Subcutaneous abdominal adipose tissue (tissue), 5 donors: ENCODE measurements around the gene SCYL2.
"Not testable (repeated sequence)": the region's sequence is repeated elsewhere in the genome, so short reads cannot be mapped to it uniquely, and the experiment has no call there.

Experiments used
- H3K27ac ChIP-seq: one replicate; pipeline ENCODE4 v1.7.0; 2013; ENCODE audit warnings: low read depth, mild to moderate bottlenecking, inconsistent platforms, low read length, moderate library complexity
- H3K27me3 ChIP-seq, 5 donors: one replicate each; pipeline ENCODE4 v1.7.0; 2013; ENCODE audit warnings: low read length in 5 of 5, inconsistent platforms in 1 of 5; ENCODE audit not compliant: control insufficient read depth in 5 of 5, insufficient read depth in 4 of 5
- H3K36me3 ChIP-seq, 5 donors: one replicate each; pipeline ENCODE4 v1.7.0; 2013; ENCODE audit warnings: low read length in 5 of 5; ENCODE audit not compliant: control insufficient read depth in 5 of 5, insufficient read depth in 5 of 5
- H3K4me1 ChIP-seq, 5 donors: one replicate each; pipeline ENCODE4 v1.7.0; 2013; ENCODE audit warnings: low read length in 5 of 5, mild to moderate bottlenecking in 3 of 5, moderate library complexity in 1 of 5; ENCODE audit not compliant: control insufficient read depth in 5 of 5, insufficient read depth in 5 of 5
- H3K4me3 ChIP-seq, 5 donors: one replicate each; pipeline ENCODE4 v1.7.0; 2013; ENCODE audit warnings: low read length in 5 of 5, low read depth in 1 of 5
- H3K9ac ChIP-seq, 5 donors: one replicate each; pipeline ENCODE4 v1.7.0; 2013; ENCODE audit warnings: low read length in 5 of 5, mild to moderate bottlenecking in 4 of 5, moderate library complexity in 3 of 5
- H3K9me3 ChIP-seq, 5 donors: one replicate each; pipeline ENCODE4 v1.7.0; 2013; ENCODE audit warnings: low read length in 5 of 5; ENCODE audit not compliant: control insufficient read depth in 5 of 5
- donor health status: healthy.
- donor health status: healthy.
- donor health status: healthy.
- donor health status: healthy.
- donor health status: healthy.

The SCYL2 gene

DNA sequence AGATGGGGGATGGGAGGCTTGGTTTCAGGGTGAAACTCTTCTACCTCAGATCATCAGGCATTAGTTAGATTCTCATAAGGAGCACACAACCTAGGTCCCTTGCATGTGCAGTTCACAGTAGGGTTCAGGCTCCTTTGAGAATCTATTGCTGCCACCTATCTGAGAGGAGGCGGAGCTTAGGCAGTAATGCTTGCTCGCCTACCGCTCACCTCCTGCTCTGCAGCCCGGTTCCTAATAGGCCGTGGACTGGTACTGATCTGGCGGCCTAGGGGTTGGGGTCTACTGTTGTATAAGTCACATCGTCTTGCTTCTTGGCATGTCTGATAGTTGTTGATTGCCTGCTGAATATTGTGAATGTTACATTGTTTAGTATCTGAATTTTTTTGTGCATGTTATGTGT is 12.2 kb downstream of the SCYL2 start:
- peaks cover 1 to 6% (median 4%) of the 10 kb centered on the region in 5 donors for H3K36me3 ChIP-seq
- H3K9ac ChIP-seq, result no peak overlapping the region
- H3K4me3 ChIP-seq, result no peak overlapping the region
- H3K27me3 ChIP-seq, result no peaks in the 10 kb centered on the region
- peaks cover 4 to 12% (median 9%) of the 10 kb centered on the region in 5 donors for H3K4me1 ChIP-seq
- H3K9me3 ChIP-seq, result no peaks in the 10 kb centered on the region
- H3K27ac ChIP-seq, result no peak overlapping the region

DNA sequence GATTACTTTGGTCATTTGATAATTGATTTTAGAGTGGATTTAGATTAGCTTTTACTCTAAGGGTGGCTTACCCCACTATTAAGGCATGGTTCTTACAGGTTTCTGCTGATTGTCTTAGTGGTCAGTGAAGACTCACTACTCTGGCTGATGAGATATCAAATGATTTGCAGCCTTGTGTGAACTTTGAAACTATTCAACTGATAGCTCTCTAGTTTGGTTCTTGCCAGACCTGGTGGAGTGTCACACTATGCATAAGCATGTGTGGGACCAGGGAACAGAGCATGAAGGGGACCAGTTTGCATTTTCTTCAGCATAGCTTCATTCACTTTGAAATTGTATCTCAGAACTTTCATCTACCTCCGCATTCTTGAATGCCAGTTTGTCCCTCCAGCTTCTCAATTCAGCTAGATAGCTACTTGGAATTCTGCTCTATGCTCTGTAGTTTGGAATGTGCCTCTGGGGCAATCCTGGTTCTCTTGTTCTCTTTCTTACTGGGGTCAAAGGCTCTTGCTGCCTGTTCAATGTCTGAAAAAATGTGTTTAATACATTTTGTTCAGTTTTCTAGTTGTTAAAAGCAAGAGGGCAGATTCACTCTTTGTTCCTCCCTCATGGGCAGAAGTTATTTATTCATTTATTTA is 12.7 kb downstream of the SCYL2 start:
- Histone ChIP-seq H3K4me1 (peaks cover 4 to 12% (median 9%) of the 10 kb centered on the region in 5 donors), H3K36me3 (peaks cover 2 to 8% (median 4%) of the 10 kb centered on the region in 5 donors), H3K4me3 (peak overlapping the region in 1 of 5 donors; percentile 19), H3K9me3 (no peaks in the 10 kb centered on the region), H3K9ac (no peak overlapping the region), H3K27ac (no peak overlapping the region), H3K27me3 (no peaks in the 10 kb centered on the region)

DNA sequence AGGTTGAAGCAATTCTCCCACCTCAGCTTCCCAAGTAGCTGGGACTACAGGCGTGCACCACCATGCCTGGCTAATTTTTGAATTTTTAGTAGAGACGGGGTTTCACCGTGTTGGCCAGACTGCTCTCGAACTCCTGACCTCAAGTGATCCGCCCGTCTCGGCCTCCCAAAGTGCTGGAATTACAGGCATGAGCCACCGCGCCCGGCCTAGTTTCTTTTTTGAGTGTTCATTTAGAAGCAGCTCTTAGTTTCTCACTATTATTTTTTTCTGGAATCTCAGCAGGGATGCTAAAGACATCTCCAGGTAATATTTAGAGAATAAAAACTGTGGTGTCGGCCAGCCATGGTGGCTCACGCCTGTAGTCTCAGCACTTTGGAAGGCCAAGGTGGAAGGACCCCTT is 17.6 kb downstream of the SCYL2 start:
- H3K4me1 ChIP-seq, result peaks cover 2 to 12% (median 8%) of the 10 kb centered on the region in 5 donors
- not testable (repeated sequence) for H3K27me3 ChIP-seq, H3K4me3 ChIP-seq, H3K27ac ChIP-seq, H3K9ac ChIP-seq, H3K9me3 ChIP-seq
- H3K36me3 ChIP-seq, result peaks cover 2 to 14% (median 7%) of the 10 kb centered on the region in 5 donors

DNA sequence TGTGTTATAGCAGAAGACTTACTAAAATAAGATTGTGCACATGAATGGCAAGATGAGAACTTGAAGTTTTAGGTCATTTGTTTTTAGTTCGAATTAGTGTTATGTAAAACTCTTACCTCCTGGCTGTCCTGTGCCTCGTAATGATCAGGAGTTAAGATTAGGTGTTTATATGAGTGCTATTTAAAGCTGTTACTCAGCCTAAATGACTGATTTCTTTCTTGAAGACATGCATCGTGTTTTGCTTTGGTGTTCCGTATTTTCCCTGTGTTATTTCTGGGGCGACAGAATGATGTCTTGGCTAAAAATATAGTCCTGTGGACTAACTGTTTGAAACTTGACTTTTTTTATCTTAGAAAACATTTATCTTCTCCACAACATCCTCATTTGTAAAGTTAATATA is 22.1 kb downstream of the SCYL2 start:
- Histone ChIP-seq H3K36me3 (peaks cover 9 to 27% (median 15%) of the 10 kb centered on the region in 5 donors), H3K27ac (no peak overlapping the region), H3K27me3 (no peaks in the 10 kb centered on the region), H3K4me1 (no peaks in the 10 kb centered on the region), H3K4me3 (no peak overlapping the region), H3K9me3 (no peaks in the 10 kb centered on the region), H3K9ac (no peak overlapping the region)

DNA sequence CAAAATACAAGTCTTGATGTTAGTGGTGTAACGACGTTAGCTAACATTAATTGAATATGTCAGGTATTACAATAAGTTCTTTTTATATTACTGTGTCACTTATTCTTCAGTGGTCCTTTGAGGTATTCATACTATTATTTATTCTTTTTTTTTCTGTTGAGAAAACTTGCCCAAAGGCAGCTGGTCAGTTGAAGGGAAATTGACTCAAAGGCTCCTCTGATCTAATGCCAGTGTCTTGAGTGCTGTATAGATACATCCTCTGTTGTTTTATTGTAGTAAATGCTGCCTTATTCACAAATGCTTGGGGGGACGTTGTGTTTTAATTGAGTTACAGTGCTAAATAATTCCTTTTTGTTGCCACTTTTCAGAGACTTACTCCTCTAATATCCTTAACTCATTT is 23.0 kb downstream of the SCYL2 start:
- H3K27me3 ChIP-seq, result no peaks in the 10 kb centered on the region
- no peak overlapping the region for H3K9ac ChIP-seq
- H3K4me1 ChIP-seq, result no peaks in the 10 kb centered on the region
- no peak overlapping the region for H3K4me3 ChIP-seq
- no peaks in the 10 kb centered on the region for H3K9me3 ChIP-seq
- H3K36me3 ChIP-seq, result peaks cover 6 to 21% (median 15%) of the 10 kb centered on the region in 5 donors
- H3K27ac ChIP-seq, result no peak overlapping the region

DNA sequence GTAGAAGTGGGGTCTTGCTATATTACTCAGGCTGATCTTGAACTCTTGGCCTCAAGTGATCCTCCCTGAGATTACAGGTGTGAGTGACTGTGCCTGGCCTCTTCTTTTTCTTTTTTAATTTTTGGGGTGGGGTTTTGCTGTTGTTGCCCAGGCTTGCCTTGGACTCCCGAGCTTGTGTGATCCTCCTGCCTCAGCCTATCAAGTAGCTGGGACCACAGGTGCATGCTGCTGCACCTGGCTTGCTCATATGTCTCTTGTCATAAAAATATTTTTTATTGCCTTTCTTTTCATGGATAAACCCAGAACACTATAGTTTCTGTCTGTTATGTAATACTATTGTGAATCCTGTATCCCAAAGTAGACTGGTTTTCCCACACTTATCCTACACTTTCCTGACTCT is 26.0 kb downstream of the SCYL2 start:
- Histone ChIP-seq H3K27me3 (no peaks in the 10 kb centered on the region), H3K27ac (no peak overlapping the region), H3K9ac (no peak overlapping the region), H3K4me1 (no peaks in the 10 kb centered on the region), H3K36me3 (peaks cover 6 to 21% (median 11%) of the 10 kb centered on the region in 5 donors), H3K9me3 (no peaks in the 10 kb centered on the region), H3K4me3 (no peak overlapping the region)

DNA sequence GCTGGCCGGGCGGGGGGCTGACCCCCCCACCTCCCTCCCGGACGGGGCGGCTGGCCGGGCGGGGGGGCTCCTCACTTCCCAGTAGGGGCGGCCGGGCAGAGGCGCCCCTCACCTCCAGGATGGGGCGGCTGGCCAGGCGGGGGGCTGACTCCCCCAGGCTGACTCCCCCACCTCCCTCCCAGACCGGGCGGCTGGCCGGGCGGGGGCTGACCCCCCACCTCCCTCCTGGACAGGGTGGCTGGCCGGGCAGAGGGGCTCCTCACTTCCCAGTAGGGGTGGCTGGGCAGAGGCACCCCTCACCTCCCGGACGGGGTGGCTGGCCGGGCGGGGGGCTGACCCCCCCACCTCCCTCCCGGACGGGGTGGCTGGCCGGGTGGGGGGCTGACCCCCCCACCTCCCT is 27.4 kb downstream of the SCYL2 start:
- H3K36me3 ChIP-seq, result peaks cover 8 to 32% (median 16%) of the 10 kb centered on the region in 5 donors
- not testable (repeated sequence) for H3K9ac ChIP-seq, H3K4me3 ChIP-seq, H3K27me3 ChIP-seq, H3K9me3 ChIP-seq, H3K4me1 ChIP-seq, H3K27ac ChIP-seq

DNA sequence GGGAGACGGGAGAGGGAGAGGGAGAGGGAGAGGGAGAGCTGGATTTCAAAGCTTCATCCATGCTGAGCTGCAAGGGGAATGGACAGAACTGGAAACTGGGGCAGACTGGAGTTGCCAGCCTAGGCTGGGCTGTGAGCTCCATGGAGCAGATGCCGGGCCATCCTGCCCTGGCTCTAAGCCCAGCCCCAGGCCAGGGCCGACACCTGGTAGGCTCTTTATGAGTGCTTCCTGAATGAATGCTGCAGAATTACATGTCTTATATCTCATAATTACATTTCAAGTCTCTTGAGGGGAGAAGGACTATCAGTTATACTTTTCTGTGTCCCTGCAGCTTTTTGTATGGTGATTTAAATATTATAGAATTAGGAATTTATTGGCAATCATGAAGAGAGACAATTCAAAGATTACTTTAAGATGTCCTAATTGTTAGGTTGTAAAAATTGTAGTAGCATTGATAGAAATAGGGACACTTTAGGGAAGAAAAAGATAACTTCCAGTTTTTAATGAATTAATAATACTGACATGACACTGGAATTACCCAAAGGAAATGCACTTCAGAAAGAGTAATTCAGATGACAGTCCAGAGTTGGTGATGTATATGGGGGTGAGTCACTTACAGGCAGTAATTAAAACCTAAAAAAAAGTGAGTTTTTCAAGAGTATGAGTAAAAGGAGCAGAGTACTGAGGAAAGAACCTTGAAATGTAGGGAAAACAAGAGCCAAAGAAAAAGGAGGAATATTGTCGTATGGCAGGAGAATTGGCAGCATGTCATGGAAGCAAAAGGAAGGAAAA is 29.0 kb downstream of the SCYL2 start:
- H3K27me3 ChIP-seq, result no peaks in the 10 kb centered on the region
- peaks cover 9 to 38% (median 21%) of the 10 kb centered on the region in 5 donors for H3K36me3 ChIP-seq
- H3K4me3 ChIP-seq, result no peak overlapping the region
- H3K27ac ChIP-seq, result no peak overlapping the region
- H3K9ac ChIP-seq, result no peak overlapping the region
- H3K4me1 ChIP-seq, result no peaks in the 10 kb centered on the region
- H3K9me3 ChIP-seq, result peaks cover 0 to 2% (median 0%) of the 10 kb centered on the region in 5 donors

DNA sequence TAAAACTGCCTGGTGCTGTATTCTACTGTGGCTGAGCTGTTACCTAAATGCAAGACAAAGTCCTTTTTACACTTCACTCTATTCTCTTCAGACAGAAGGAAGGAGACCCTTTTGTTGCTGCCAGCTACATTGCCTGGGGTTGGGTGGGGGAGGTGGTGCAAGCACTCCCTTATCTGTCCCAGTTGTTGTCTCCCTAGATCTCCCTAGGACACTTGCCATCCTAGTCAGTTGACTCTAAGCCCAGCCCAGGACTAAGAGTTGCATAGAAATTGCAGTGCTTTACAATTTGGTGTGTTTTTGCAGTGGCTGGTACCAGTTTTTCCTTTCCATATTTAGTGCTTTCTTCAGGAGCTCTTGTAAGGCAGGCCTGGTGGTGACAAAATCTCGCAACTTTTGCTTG is 35.1 kb downstream of the SCYL2 start:
- no peaks in the 10 kb centered on the region for H3K27me3 ChIP-seq
- H3K27ac ChIP-seq, result no peak overlapping the region
- no peak overlapping the region for H3K4me3 ChIP-seq
- H3K9ac ChIP-seq, result no peak overlapping the region
- H3K36me3 ChIP-seq, result peaks cover 14 to 44% (median 23%) of the 10 kb centered on the region in 5 donors
- H3K9me3 ChIP-seq, result peaks cover 0 to 2% (median 0%) of the 10 kb centered on the region in 5 donors
- H3K4me1 ChIP-seq, result no peaks in the 10 kb centered on the region

DNA sequence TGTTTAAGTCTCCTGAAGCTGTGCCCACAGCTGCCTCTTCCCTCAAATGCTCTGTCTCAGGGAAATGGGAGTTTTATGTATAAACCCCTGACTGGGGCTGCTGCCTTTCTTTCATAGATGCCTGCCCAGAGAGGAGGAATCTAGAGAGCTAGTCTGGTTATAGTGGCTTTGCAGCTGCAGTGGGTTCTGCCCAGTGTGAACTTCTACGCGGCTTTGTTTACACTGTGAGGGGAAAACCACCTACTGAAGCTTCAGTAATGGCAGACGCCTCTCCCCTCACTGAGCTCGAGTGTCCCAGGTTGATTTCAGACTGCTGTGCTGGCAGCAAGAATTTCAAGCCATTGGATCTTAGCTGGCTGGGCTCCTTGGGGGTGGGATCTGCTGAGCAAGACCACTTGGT is 36.9 kb downstream of the SCYL2 start:
- H3K9ac ChIP-seq, result no peak overlapping the region
- no peaks in the 10 kb centered on the region for H3K4me1 ChIP-seq
- no peak overlapping the region for H3K4me3 ChIP-seq
- H3K9me3 ChIP-seq, result peaks cover 0 to 2% (median 0%) of the 10 kb centered on the region in 5 donors
- no peaks in the 10 kb centered on the region for H3K27me3 ChIP-seq
- H3K27ac ChIP-seq, result no peak overlapping the region
- peaks cover 14 to 37% (median 23%) of the 10 kb centered on the region in 5 donors for H3K36me3 ChIP-seq
